Peyer's patch (tissue), 4 donors: ENCODE results near the gene ARHGEF12.

Source experiments
- CTCF ChIP-seq, 6 experiments: fragments of 450-650 bp in 4 of 6; fragments of 200-600 bp in 2 of 6; sonication (generic) in 1 of 6; IDR thresholded peaks; one replicate each; pipeline ENCODE4 v1.5.1; 2017 to 2019; ENCODE audit warnings: antibody characterized with exemption in 6 of 6, mild to moderate bottlenecking in 3 of 6, moderate library complexity in 1 of 6
- POLR2A ChIP-seq, 2 donors: fragments of 450-650 bp; IDR thresholded peaks; one replicate each; pipeline ENCODE4 v1.5.1; 2017; ENCODE audit warnings: antibody characterized with exemption in 2 of 2, mild to moderate bottlenecking in 2 of 2, moderate library complexity in 2 of 2

GRCh38 chr11:120376547-120377182 is 40.5 kb downstream of the ARHGEF12 start:
- TF ChIP-seq CTCF (IDR thresholded peaks at IDR 0.05) (no peak), POLR2A (IDR thresholded peaks at IDR 0.05) (no peak)
